Right renal pelvis (tissue), 4 donors: ENCODE results near the gene PRSS53. TPM values are rescaled to one million over a fixed set of nuclear protein-coding genes. Genes with fewer than 3 reads are reported as not detected.
A peak's percentile ranks its signal among the peaks of the same experiment; 100 is the strongest.
"Not testable (repeated sequence)": the region's sequence is repeated elsewhere in the genome, so short reads cannot be mapped to it uniquely, and the experiment has no call there.

ENCODE experiments used
- DNase-seq, 4 donors: peaks; one replicate each; pipeline ENCODE4 v3.0.0-alpha.2; 2013; ENCODE audit warnings: low read depth in 4 of 4, low spot score in 3 of 4, missing footprints in 1 of 4
- polyA plus RNA-seq, 4 donors: library from polyadenylated mRNA; unstranded; fragments of 120-200 nt; gene quantifications; one replicate each; pipeline ENCODE4 v1.2.1, GENCODE V29; 2013; ENCODE audit not compliant: insufficient read length in 4 of 4

The PRSS53 gene
- polyA plus RNA-seq, 4 donors: 1.1 to 1.4 (median 1.2) TPM

DNA sequence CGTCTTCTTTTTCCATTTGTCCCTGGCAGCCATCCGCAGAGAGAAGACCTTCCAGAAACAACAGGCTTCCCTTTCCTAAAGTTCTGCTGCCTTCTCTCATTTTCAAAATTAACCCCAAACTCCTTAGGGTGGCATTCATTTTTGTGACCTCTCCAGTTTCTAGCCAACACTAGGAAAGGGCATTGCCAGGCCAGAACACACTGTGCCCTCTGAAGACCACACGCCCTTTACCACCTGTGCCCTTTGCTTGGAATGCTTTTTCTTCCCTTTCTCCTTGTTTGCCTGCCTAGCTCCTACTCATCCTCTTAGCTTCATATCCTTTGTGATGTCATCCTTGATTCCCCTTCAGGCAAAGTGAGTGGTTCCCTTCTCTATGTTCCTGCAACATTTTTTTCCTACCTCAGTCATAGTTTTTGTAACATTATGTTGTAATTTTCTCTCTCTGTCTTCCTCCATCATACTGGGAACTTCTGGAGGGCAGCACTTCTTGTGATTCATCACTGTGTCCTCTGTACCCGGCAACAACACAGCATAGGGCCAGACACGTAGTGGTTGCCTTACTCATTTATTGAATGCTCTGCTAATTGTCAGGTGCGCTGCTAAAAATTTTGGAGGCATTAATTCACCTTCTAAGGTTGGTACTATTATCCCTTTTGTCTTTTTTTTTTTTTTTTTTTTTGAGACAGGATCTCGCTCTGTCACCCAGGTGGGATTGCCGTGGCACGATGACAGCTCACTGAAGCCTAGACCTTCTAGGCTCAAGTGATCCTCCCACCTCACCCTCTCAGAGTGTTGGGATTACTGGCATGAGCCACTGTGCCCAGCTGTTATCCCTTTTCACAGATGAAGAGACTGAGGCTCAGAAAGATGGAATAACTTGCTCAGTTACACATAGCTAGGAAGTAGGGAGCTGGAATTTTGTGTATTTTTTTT, 29.7 kb upstream of the PRSS53 start:
- DNase-seq: no peak

DNA sequence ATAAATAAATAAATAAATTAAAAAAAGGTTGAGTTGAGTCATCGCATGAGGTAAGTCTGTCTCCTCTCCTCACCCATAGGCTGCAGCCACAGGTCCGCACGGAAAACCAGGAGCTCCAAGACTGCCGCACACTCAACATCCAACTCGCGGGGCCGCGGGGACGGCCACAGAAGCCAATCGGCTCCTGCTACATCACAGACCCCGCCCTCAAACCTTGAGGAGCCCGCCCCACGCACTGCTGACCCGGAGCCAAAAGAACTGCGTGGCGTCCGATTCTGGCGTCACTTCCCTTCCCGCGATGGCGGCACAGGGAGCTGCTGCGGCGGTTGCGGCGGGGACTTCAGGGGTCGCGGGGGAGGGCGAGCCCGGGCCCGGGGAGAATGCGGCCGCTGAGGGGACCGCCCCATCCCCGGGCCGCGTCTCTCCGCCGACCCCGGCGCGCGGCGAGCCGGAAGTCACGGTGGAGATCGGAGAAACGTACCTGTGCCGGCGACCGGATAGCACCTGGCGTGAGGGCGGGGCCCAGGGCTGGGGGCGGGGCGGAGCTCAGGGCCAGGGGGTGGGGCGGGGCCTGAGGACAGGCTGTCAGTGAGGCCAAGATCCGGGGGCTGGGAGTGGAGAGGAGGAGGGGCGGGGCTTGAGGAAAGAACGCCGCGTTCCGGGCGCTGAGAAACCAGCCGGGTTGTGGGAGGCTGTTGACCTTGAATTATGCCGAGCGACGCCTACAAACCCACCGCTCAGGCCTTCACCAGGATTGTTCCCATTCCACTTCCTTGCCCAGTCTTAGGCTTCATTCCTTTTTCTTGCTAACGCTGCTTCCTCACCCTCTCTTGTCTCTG, 28.9 kb upstream of the PRSS53 start, which contains the start of gene KAT8:
TSS of gene KAT8 (plus strand) at position 281 of the 839 bp plus-strand sequence. CDS start at position 299, 18 bp downstream.
- peak; percentile 94 to 97 (median 96) for DNase-seq

DNA sequence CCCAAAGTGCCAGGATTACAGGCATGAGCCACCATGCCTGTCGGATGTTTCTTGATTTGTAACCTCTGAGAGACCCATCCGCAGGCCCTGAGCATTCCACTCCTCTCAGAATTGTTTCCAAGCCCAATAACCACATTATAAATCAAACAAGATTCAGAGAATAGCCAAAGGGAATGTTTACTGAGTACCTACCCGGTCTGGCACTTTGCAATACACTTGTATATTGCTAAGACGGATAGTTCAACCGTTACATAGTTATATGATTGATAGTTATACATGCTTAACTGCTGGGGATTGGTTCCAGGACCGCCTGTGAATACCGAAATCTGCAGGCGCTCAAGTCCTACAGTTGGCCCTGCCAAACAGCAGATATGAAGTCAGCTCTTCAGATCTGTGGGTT, 25.7 kb upstream of the PRSS53 start:
- no peak for DNase-seq

DNA sequence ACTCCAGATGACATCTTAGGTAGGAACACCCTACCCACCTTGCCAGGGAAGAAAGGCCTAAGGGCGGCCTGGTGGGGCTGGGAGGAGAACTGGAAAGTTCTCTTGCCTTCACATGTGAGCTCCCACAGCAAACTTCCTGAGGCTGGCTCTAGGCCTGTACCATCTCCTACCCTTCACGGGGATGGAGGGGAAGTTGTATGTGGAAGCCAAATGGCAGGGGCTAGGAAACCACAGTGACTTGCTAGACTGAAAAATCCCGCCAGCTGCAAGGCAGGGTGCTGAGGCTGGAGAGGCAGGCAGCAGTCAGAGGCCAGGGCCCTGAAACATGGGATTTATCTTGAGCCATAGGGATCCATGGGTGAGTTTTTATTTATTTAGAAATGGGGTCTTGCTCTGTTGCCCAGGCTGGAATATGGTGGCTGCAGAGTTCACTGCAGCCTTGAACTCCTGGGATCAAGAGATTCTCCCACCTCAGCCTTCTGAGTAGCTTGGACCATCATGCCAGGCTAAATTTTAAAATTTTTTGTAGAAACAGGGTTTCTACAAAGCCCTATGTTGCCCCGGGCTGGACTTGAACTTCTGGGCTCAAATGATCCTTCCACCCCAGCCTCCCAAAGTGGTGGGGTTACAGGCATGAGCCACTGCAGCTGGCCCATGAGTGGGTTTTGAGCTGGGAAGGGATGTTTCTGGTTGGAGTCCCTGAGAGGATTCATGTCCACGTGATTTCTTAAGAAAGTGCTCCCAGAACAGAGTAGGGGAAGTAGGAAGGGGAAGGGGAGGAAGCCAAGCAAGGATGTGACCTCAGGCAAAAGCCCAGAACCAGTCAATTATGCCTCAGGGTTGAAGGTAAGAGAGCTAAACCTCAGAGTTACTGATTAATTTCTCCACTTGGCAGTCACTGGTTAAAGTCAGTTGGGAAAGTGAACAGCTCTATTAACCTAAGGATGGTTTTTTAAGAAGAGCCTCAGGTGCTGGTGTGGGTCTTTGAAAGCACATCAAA, 24.7 kb upstream of the PRSS53 start:
- no peak for DNase-seq

DNA sequence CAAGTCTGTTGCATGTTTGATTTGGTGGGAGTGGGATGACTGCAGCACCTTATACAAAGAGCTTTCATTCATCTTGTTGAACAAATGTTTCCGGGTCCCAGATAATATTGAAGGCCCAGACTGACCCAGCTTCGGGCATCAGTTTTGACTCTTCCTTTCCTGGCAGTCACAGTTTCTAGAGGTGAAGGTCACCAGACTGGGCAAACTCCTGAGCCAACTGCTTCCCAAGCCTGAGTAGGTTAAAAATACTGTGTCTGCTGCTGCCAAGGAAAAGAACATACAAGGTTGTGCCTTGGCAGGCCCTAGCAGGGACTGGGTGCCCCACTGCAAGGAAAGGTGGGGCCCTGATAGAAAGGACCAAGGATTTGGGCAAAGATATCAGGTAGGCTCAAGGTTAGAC, 24.0 kb upstream of the PRSS53 start:
- no peak for DNase-seq

DNA sequence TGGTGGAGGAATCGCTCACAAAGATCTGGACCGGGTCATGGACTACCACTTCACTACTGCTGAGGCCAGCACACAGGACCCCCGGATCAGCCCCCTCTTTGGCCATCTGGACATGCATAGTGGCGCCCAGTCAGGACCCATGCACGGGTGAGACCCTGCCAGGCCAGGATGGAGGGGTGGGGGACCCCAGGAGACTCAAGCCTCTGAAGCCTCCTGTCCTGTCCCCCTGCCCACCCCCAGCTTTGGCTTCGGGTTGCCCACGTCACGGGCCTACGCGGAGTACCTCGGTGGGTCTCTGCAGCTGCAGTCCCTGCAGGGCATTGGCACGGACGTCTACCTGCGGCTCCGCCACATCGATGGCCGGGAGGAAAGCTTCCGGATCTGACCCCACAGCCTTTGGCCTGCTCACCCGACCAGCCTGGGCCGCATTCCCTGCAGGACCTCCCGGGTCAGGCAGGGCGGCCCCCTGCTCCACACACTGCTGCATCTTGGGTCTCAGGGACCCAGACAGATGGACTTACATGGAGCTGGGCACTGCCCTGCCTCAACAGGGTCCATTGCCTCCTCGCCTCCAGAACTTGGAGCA, 23.2 kb upstream of the PRSS53 start:
- no peak for DNase-seq

DNA sequence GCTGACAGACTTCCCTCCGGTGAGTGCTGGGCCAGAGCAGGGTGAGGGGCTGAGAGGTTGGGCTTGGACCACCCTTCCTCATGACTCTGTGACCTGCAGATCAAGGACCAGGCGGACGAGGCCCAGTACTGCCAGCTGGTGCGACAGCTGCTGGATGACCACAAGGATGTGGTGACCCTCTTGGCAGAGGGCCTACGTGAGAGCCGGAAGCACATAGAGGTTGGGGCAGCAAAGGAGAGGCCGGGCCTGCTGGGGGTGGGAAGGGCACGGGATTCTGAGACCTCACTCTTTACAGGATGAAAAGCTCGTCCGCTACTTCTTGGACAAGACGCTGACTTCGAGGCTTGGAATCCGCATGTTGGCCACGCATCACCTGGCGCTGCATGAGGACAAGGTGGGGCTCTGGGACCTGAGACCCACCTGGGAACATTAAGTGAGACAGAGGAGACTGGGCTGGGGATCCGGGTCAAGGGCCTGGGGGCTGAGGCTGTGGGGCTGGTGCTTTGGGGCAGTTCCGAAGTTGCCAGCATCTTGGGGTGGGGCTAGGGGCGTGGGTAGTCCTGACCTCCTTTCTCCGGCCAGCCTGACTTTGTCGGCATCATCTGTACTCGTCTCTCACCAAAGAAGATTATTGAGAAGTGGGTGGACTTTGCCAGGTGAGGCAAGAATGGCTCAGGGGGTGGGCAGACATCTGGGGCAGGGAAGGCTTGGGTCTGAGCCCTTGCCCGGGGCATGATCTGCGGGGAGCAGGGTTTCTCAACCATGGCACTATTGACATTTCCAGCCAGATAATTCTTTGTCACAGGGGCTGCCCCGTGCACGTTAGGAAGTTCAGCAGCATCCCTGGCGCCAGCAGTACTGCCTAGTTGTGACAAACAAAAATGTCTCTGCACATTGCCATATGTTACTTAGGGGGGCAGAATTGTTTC, 21.6 kb upstream of the PRSS53 start:
- no peak for DNase-seq

DNA sequence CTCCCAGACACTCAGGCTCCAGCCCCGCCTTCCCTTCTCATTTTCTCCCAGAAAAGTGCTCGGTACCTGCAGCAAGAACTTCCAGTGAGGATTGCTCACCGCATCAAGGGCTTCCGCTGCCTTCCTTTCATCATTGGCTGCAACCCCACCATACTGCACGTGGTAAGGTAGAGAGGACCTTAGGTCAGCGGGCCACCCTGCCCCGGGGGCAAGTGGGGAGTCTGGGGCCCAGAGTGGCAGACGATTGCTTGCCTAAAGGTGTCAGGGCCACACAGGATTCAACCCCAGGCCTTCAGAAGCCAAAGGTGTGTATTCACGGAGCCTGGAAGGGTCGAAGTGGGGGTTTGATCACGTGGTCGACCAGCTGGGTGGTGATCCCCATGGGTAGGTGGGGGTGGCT, 20.9 kb upstream of the PRSS53 start:
- DNase-seq: no peak

DNA sequence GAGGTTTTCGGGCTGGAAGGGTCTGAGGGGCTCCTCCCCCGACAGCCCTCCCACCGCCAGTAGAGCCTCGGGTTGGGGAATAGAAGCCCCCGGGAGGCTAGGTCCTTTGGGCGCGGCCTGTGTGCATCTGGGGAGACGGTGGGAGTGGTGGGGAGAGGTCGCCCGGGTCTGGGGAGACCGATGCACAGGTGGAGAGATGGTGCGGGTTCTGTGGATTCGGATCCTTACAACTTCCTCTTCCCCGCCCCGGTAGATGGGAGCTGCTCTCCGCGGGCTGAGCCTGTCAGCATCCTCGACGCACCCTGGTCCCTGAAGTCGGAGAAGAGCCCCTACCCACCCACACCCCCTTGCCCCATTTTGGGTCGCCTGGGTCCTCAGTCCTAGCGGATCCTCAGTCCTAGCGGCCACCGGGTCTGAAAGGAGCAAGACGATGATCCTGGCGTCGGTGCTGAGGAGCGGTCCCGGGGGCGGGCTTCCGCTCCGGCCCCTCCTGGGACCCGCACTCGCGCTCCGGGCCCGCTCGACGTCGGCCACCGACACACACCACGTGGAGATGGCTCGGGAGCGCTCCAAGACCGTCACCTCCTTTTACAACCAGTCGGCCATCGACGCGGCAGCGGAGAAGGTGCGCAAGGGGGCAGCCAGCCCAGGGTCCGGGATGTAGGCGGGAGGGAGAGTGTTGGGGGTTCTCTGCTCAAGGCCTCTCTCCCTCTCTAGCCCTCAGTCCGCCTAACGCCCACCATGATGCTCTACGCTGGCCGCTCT, 20.2 kb upstream of the PRSS53 start:
- DNase-seq: no peak

DNA sequence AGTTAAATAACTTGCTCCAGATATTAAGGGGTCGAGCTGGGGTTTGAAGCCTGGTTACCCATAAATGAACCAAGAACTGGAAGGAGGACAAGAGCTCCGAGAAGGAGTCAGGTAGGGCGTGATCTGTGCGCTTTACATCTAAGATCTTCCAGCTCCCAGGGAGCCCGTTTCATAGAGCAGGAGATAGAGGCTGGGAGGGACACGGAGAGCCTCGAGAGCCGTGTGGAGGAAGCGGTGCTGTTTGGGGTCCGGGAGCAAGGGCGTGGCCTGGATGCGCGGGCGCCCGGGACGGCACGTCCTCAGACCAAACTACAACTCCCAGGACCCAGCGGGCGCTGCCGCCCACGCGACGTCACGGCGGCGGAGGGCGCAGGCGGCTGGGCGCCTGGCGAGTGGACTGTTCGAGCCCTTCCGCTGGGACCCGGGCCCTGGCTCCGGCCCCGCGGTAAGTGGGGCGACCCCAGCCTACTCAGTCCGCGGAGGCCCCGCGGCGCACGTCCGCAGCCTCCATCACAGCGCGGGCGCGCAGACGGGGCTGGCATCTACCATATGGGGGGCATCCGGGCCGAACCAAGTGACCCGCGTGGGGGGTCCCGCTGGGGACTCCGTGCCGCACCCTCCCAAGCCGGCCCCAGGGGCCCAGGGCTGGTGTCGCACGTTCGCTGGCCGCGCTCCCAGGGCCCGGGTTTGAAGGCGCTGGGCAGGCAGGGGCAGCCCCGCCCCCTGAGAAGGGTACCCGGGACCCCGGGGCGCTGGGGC, 19.5 kb upstream of the PRSS53 start, which contains the start of gene BCKDK:
TSS of gene BCKDK (plus strand) at position 352 of the 759 bp plus-strand sequence. CDS start 838 bp downstream, outside the sequence.
- peak in 1 of 4 donors; percentile 51 for DNase-seq

DNA sequence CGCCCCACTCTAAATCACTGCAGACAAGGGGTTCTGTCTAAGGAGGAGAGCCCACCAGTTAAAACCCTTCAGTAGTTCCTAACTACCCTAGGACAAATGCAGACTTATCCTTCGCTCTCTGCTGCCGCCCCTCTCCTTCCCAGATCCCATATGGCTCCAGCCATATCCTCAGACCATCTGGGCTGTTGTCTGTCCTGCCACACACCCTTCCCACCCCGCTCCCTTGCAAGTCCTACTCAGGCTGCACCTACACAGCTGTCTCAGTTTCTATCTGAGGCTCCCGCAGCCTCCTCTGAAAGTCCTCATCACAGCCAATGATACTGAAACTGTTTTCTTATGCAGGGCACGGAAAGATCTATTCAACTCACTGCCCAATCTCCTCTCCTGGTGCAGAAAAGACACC, 18.7 kb upstream of the PRSS53 start:
- DNase-seq: no peak

DNA sequence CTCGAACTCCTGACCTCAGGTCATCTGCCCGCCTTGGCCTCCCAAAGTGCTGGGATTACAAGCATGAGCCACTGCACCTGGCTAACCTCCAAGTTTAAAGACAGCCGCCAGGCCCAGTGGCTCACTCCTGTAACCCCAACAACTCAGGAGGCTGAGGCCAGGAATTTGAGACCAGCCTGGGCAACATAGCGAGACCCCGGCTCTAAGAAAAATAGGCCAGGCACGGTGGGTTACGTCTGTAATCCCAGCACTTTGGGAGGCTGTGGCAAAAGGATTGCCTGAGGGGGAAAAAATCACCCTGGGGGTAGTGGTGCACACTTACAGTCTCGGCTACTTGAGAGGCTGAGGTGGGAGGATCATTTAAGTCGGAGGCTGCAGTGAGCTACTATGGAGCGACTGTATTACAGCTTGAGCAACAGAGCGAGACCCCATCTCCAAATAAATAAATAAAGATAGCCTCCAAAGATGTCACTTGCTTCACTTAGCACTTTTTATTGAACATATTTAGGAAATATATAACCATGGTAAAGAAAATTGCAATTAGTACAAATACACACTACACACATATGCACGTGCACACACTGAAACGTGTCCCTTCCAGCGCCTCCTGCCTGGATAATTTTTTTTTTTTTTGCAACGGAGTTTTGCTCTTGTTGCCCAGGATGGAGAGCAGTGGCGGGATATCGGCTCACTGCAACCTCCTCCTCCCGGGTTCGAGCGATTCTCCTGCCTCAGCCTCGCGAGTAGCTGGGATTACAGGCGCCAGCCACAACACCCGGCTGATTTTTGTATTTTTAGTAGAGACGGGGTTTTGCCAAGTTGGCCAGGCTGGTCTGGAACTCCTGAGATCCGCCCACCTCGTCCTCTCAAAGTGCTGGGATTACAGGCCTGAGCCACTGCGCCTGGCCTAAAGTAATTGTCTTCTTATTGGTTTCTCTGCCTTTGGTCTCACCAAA, 18.0 kb upstream of the PRSS53 start:
- DNase-seq: no peak

DNA sequence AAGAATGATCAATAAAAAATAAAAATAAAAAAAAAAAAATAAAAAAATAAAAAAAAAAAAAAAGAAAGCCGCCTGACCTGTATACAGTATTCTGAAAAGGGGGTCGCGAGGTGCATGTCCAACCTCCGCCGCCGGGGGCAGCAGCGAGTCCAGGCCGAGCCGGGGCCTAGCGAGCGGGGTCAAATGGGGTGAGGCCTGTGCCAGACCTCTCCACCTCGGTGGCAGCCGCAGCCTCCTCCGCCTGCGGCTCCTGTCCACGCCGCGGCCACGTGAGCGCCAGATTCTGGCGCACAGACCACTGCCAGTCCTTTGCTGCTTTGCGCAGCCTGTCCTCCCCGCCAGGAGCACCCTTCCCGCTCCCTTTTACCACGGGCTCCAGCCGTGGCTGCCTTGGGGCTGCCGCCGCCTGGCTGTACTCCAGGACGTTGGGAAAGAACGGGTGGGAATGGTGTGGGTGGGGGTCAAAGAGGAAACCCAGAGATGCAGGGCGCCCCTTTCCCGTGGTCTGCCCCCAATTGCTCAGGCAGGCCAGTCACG, 17.0 kb upstream of the PRSS53 start:
- peak in 1 of 4 donors; percentile 38 for DNase-seq

DNA sequence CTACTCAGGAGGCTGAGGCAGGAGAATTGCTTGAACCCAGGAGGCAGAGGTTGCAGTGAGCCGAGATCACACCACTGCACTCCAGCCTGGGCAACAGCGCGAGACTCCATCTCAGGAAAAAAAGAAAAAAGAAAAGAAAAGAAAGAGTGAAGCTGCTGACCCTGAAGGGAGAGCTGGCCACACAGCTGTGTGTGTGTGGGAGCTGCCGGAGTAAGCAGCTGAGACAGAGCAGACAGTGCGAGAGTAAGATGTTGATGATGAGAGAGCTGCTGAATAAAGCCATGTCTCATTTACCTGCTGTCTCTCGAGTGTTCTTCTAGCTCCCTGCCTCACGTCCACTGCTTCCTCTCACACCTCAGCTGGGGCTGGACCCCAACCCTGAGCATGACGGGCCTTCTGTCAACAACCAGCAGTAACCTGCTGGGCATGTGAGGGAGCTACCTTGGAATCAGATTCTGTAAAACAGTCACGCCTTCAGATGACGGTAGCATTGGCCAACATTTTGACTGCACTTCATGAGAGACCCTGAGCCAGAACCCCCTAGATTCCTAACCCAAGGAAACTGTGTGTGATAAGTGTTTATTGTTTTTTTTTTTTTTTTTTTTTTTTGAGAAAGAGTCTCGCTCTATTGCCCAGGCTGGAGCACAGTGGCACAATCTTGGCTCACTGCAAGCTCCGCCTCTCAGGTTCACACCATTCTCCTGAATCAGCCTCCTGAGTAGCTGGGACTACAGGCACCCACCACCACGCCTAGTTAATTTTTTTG, 12.3 kb upstream of the PRSS53 start:
- not testable (repeated sequence) for DNase-seq
